HG03159 (cell line): ENCODE data around the gene RPL7L1.

Source experiments
- ATAC-seq: cut with Tn5 transposase; IDR thresholded peaks from one replicate; pipeline ENCODE4 v1.9.1; 2021; ENCODE audit warnings: mild to moderate bottlenecking, moderate library complexity; ENCODE audit not compliant: unreplicated experiment

The RPL7L1 gene

GRCh38 chr6:42928986-42929820, 49.8 kb downstream of the RPL7L1 start, which contains the start of gene CNPY3:
Gene CNPY3, plus strand, starts transcription at chr6:42929480. Its CDS starts 91 bp downstream, at chr6:42929571.
- peak; percentile 76 for ATAC-seq

- ATAC-seq = peak; percentile 62
Measured at GRCh38 chr6:42929821-42930360, 50.5 kb downstream of the RPL7L1 start.

- no peak for ATAC-seq
Measured at GRCh38 chr6:42932412-42932811, 53.0 kb downstream of the RPL7L1 start.

- ATAC-seq = no peak
Measured at GRCh38 chr6:42933205-42933604, 53.8 kb downstream of the RPL7L1 start.

- no peak for ATAC-seq
Measured at GRCh38 chr6:42935322-42935721, 55.9 kb downstream of the RPL7L1 start.

GRCh38 chr6:42936398-42936797, 57.0 kb downstream of the RPL7L1 start:
- ATAC-seq = no peak

GRCh38 chr6:42937548-42938427, 58.4 kb downstream of the RPL7L1 start:
- ATAC-seq = no peak

GRCh38 chr6:42938428-42938796, 59.0 kb downstream of the RPL7L1 start:
- ATAC-seq = no peak

- ATAC-seq = no peak
Measured at GRCh38 chr6:42938987-42939809, 59.8 kb downstream of the RPL7L1 start.
